Measurements from ENCODE around the gene ARFGAP3.
A peak's percentile ranks its signal among the peaks of the same experiment; 100 is the strongest.
"Not testable (repeated sequence)": the region's sequence is repeated elsewhere in the genome, so short reads cannot be mapped to it uniquely, and the experiment has no call there.

Gene ARFGAP3

GRCh38 chr22:42794551-42795510, 62.2 kb downstream of the ARFGAP3 start:
- no peak for DNase-seq
- Mint-ChIP-seq H3K27me3 (no peaks in the 10 kb centered on the region), H3K36me3 (peaks cover 18 to 43% of the 10 kb centered on the region in 2 donors), H3K4me1 (no peaks in the 10 kb centered on the region), H3K9me3 (no peaks in the 10 kb centered on the region), H3K27ac (no peak overlapping the region), H3K4me3 (no peak overlapping the region)
- no peak for ATAC-seq (replicated peaks)

DNA sequence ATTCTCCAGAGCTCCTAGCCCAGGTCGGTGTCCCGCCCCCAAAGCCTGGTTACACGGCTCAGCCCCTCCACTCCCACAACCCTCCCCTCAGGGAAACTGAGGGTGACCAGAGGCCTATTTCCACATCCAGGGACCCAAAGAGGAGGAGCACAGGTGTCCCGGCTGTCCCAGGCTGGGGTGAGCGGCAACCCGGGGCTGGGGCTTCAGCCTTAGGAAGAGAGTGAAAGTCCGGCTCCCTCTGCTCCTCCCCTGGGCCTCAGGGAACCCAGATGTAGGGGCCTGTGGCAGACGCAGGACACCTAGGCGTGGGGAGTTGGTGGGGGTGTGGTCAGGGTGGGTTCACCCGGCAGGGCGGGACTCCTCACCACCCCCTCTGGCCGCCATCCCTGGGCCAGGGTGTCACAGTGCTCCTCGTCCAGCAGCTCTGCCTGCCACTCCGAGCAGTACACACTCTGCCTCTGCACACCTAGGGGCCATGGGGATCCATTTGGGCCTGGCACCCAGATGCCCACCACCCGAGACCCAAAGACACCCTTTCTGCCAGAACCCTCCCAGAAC, 63.1 kb downstream of the ARFGAP3 start:
- no peak for ATAC-seq (replicated peaks)
- H3K36me3 Mint-ChIP-seq, result peaks cover 9 to 34% of the 10 kb centered on the region in 2 donors

GRCh38 chr22:42792909-42793847, 63.9 kb downstream of the ARFGAP3 start:
- no peak for ATAC-seq (replicated peaks)

More for the DNA sequence above, 63.1 kb downstream of the ARFGAP3 start:
- no peak for DNase-seq
- no peaks in the 10 kb centered on the region for H3K4me1 Mint-ChIP-seq
- no peak overlapping the region for H3K27ac Mint-ChIP-seq
- H3K9me3 Mint-ChIP-seq, result no peaks in the 10 kb centered on the region
- no peaks in the 10 kb centered on the region for H3K27me3 Mint-ChIP-seq
- H3K4me3 Mint-ChIP-seq, result no peak overlapping the region

GRCh38 chr22:42792453-42792908, 64.6 kb downstream of the ARFGAP3 start:
- H3K4me1 Mint-ChIP-seq, result peaks cover 0 to 2% of the 10 kb centered on the region in 2 donors
- H3K36me3 Mint-ChIP-seq, result peaks cover 6 to 29% of the 10 kb centered on the region in 2 donors
- H3K4me3 Mint-ChIP-seq, result no peak overlapping the region
- no peaks in the 10 kb centered on the region for H3K9me3 Mint-ChIP-seq
- ATAC-seq (replicated peaks), result no peak
- H3K27me3 Mint-ChIP-seq, result no peaks in the 10 kb centered on the region
- no peak overlapping the region for H3K27ac Mint-ChIP-seq
- DNase-seq, result no peak

More at GRCh38 chr22:42792909-42793847, 63.9 kb downstream of the ARFGAP3 start:
- no peak for DNase-seq
- Mint-ChIP-seq H3K27ac (no peak overlapping the region), H3K27me3 (no peaks in the 10 kb centered on the region), H3K4me1 (no peaks in the 10 kb centered on the region), H3K36me3 (peaks cover 8 to 33% of the 10 kb centered on the region in 2 donors), H3K9me3 (no peaks in the 10 kb centered on the region), H3K4me3 (no peak overlapping the region)

DNA sequence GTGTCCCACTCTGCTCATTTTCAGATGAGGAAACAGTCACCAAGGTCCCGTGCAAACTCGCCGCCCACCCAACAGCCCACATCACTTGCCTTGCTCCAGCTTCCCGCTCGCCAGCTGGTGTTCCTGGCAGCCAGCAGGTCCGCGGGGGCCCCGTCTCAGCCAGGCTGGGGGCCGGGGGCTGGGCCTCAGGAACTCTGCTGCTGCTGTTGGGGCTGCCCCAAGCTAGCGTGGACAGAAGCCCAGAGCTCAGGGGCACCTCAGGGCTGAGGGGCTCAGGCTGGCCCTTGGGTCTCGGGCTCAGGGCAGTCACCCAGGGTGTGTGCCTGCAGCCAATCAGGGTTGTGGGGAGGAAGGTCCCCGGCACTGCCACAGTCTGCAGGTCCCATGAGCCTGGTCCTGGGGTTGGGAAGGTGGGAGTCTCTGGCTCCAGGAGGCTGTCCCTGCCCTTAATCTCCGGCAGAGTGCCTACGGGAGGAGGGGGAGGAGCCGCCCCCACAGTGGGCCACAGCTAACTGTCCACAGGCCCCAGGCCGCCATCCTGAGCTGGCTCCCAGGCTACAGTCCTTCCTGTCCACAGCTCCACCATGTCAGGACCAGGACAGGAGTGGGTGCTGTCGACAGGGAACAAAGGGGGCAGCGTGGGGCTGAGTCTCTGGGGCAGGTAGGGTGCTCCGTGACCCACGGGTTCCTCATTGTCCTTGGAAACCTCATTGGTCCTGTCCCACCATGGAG, 65.2 kb downstream of the ARFGAP3 start:
- no peaks in the 10 kb centered on the region for H3K27me3 Mint-ChIP-seq

DNA sequence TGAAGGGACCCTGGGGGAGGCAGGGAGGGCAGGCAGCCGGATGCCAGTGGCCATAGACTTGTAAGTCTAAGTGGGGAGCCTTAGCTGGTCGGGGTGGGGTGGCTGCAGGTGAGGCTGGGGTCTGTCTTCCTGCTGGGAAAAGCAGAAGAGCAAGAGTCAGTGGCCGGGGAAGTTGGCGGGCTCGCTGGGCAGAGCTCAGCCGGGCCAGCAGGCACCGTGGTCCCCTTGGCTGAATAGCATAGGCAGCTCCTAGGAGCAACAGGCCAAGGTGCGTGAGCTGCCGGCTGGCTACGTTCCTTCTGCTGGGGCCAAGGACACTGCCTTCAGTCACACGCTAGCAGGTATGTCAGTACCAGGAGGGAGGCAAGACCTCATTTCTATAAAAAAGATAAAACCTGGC, 68.6 kb downstream of the ARFGAP3 start:
- no peak for DNase-seq
- Mint-ChIP-seq H3K27me3 (peaks cover 0 to 13% of the 10 kb centered on the region in 2 donors), H3K4me3 (no peak overlapping the region), H3K36me3 (peaks cover 0 to 5% of the 10 kb centered on the region in 2 donors), H3K27ac (peak overlapping the region; percentile 75), H3K4me1 (peaks cover 0 to 2% of the 10 kb centered on the region in 2 donors), H3K9me3 (no peaks in the 10 kb centered on the region)
- ATAC-seq (replicated peaks), result no peak

More for the DNA sequence above, 65.2 kb downstream of the ARFGAP3 start:
- Mint-ChIP-seq H3K27ac (no peak overlapping the region), H3K36me3 (peaks cover 1 to 28% of the 10 kb centered on the region in 2 donors), H3K9me3 (no peaks in the 10 kb centered on the region), H3K4me1 (peaks cover 0 to 2% of the 10 kb centered on the region in 2 donors), H3K4me3 (no peak overlapping the region)
- ATAC-seq (replicated peaks), result no peak
- DNase-seq, result no peak

- Mint-ChIP-seq H3K27ac (no peak overlapping the region), H3K36me3 (peaks cover 0 to 5% of the 10 kb centered on the region in 2 donors), H3K9me3 (no peaks in the 10 kb centered on the region), H3K4me3 (no peak overlapping the region), H3K27me3 (peaks cover 0 to 13% of the 10 kb centered on the region in 2 donors), H3K4me1 (peaks cover 0 to 2% of the 10 kb centered on the region in 2 donors)
- ATAC-seq (replicated peaks) (no peak), DNase-seq (no peak)
Measured at GRCh38 chr22:42788021-42788420, 69.1 kb downstream of the ARFGAP3 start.

GRCh38 chr22:42787357-42787736, 69.7 kb downstream of the ARFGAP3 start:
- H3K9me3 Mint-ChIP-seq, result no peaks in the 10 kb centered on the region
- no peak for ATAC-seq (replicated peaks)
- DNase-seq, result no peak
- peaks cover 0 to 2% of the 10 kb centered on the region in 2 donors for H3K4me1 Mint-ChIP-seq
- no peaks in the 10 kb centered on the region for H3K36me3 Mint-ChIP-seq
- peaks cover 0 to 13% of the 10 kb centered on the region in 2 donors for H3K27me3 Mint-ChIP-seq
- no peak overlapping the region for H3K4me3 Mint-ChIP-seq
- H3K27ac Mint-ChIP-seq, result peak overlapping the region; percentile 68

GRCh38 chr22:42786606-42787356, 70.3 kb downstream of the ARFGAP3 start:
- peaks cover 0 to 2% of the 10 kb centered on the region in 2 donors for H3K4me1 Mint-ChIP-seq
- H3K27me3 Mint-ChIP-seq, result peaks cover 0 to 13% of the 10 kb centered on the region in 2 donors
- ATAC-seq (replicated peaks) (no peak), DNase-seq (no peak)
- H3K9me3 Mint-ChIP-seq, result no peaks in the 10 kb centered on the region
- no peaks in the 10 kb centered on the region for H3K36me3 Mint-ChIP-seq
- no peak overlapping the region for H3K4me3 Mint-ChIP-seq
- no peak overlapping the region for H3K27ac Mint-ChIP-seq

GRCh38 chr22:42785706-42786499, 71.2 kb downstream of the ARFGAP3 start:
- DNase-seq (no peak), ATAC-seq (replicated peaks) (no peak)
- H3K27ac Mint-ChIP-seq, result no peak overlapping the region
- peaks cover 0 to 13% of the 10 kb centered on the region in 2 donors for H3K27me3 Mint-ChIP-seq
- peaks cover 0 to 2% of the 10 kb centered on the region in 2 donors for H3K4me1 Mint-ChIP-seq
- H3K36me3 Mint-ChIP-seq, result no peaks in the 10 kb centered on the region
- H3K9me3 Mint-ChIP-seq, result no peaks in the 10 kb centered on the region
- no peak overlapping the region for H3K4me3 Mint-ChIP-seq

GRCh38 chr22:42782306-42782705, 74.8 kb downstream of the ARFGAP3 start:
- not testable (repeated sequence) for H3K4me3 Mint-ChIP-seq; H3K36me3 Mint-ChIP-seq; H3K4me1 Mint-ChIP-seq; H3K9me3 Mint-ChIP-seq; ATAC-seq (replicated peaks); H3K27ac Mint-ChIP-seq; DNase-seq
- H3K27me3 Mint-ChIP-seq, result peaks cover 0 to 13% of the 10 kb centered on the region in 2 donors

DNA sequence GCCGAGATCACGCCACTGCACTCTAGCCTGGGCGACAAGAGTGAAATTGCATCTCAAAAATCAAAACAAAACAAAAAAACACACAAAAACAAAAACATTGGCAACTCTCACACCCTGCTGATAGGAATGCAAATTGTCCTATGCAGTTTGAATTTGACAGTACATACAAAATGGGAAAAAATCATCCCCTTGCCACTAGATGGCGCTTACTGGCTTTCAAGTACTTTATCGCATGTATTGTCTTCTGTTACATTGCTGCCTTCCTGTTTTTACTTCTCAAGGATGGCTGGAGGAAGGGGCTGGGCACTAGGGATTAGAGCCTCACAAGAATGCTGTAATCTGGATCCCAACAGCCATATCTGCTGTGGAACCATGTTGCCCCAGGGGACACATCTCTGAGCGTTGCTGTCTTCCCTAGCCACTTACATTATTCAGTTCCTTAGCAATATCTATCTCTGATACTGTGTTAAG, 77.0 kb downstream of the ARFGAP3 start:
- Mint-ChIP-seq H3K27ac (no peak overlapping the region), H3K4me3 (no peak overlapping the region), H3K36me3 (no peaks in the 10 kb centered on the region), H3K4me1 (peaks cover 0 to 2% of the 10 kb centered on the region in 2 donors), H3K9me3 (no peaks in the 10 kb centered on the region), H3K27me3 (peaks cover 0 to 10% of the 10 kb centered on the region in 2 donors)
- ATAC-seq (replicated peaks) (peak; percentile 80 to 91), DNase-seq (no peak)

Data from stimulated activated naive B cell treated with anti-CD40 and anti-IgM and Interleukin-4, amounts not matched to agents 10 μg/mL and 1 μg/mL and 100 μg/mL, for 72 hours (primary cell).